Measurements from ENCODE around the gene TTC39A.

GRCh38 chr1:51344602-51345299 lies 14.4 kb upstream of the TTC39A start:
- TF ChIP-seq EZH2phosphoT487 (IDR thresholded peaks at IDR 0.05; ENCODE audit: borderline replicate concordance) (no peak), SIN3A (IDR thresholded peaks at IDR 0.05; ENCODE audit: low read depth) (no peak), SP1 (IDR thresholded peaks at IDR 0.05; ENCODE audit: low read depth) (no peak), MAX (IDR thresholded peaks at IDR 0.05) (no peak), SRF (IDR thresholded peaks at IDR 0.05; ENCODE audit: low read depth) (no peak), POLR2A (IDR thresholded peaks at IDR 0.05; ENCODE audit: borderline replicate concordance, extremely low read depth, insufficient read depth, insufficient read length) (no peak), EZH2 (IDR thresholded peaks at IDR 0.05) (no peak), RAD21 (IDR thresholded peaks at IDR 0.05; ENCODE audit: low read depth) (no peak), FOSL1 (IDR thresholded peaks at IDR 0.05; ENCODE audit: low read depth) (no peak), POLR2AphosphoS5 (IDR thresholded peaks at IDR 0.05; ENCODE audit: low read depth, low read length) (no peak; the same call in 1 of the 2 replicates), JUND (IDR thresholded peaks at IDR 0.05) (no peak)
- TF ChIP-seq, protein P1, sequence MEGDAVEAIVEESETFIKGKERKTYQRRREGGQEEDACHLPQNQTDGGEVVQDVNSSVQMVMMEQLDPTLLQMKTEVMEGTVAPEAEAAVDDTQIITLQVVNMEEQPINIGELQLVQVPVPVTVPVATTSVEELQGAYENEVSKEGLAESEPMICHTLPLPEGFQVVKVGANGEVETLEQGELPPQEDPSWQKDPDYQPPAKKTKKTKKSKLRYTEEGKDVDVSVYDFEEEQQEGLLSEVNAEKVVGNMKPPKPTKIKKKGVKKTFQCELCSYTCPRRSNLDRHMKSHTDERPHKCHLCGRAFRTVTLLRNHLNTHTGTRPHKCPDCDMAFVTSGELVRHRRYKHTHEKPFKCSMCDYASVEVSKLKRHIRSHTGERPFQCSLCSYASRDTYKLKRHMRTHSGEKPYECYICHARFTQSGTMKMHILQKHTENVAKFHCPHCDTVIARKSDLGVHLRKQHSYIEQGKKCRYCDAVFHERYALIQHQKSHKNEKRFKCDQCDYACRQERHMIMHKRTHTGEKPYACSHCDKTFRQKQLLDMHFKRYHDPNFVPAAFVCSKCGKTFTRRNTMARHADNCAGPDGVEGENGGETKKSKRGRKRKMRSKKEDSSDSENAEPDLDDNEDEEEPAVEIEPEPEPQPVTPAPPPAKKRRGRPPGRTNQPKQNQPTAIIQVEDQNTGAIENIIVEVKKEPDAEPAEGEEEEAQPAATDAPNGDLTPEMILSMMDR (IDR thresholded peaks at IDR 0.05 in 2 of 3, conservative IDR thresholded peaks at IDR 0.05 in 1 of 3; ENCODE audit: borderline replicate concordance in 1 of 3, insufficient read depth in 1 of 3, low read depth in 2 of 3, low read length in 2 of 3), result no peak
- TF ChIP-seq, protein P2, sequence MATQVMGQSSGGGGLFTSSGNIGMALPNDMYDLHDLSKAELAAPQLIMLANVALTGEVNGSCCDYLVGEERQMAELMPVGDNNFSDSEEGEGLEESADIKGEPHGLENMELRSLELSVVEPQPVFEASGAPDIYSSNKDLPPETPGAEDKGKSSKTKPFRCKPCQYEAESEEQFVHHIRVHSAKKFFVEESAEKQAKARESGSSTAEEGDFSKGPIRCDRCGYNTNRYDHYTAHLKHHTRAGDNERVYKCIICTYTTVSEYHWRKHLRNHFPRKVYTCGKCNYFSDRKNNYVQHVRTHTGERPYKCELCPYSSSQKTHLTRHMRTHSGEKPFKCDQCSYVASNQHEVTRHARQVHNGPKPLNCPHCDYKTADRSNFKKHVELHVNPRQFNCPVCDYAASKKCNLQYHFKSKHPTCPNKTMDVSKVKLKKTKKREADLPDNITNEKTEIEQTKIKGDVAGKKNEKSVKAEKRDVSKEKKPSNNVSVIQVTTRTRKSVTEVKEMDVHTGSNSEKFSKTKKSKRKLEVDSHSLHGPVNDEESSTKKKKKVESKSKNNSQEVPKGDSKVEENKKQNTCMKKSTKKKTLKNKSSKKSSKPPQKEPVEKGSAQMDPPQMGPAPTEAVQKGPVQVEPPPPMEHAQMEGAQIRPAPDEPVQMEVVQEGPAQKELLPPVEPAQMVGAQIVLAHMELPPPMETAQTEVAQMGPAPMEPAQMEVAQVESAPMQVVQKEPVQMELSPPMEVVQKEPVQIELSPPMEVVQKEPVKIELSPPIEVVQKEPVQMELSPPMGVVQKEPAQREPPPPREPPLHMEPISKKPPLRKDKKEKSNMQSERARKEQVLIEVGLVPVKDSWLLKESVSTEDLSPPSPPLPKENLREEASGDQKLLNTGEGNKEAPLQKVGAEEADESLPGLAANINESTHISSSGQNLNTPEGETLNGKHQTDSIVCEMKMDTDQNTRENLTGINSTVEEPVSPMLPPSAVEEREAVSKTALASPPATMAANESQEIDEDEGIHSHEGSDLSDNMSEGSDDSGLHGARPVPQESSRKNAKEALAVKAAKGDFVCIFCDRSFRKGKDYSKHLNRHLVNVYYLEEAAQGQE (IDR thresholded peaks at IDR 0.05; ENCODE audit: low read depth), result no peak
